Epidermal melanocyte (primary cell): Measurements from ENCODE around the gene BSPRY.
A peak's percentile ranks its signal among the peaks of the same experiment; 100 is the strongest.
"Not testable (repeated sequence)": the region's sequence is repeated elsewhere in the genome, so short reads cannot be mapped to it uniquely, and the experiment has no call there.

Source experiments
- DNase-seq: peaks from one replicate; pipeline ENCODE4 v3.0.0; 2011; ENCODE audit warnings: low spot score; ENCODE audit not compliant: insufficient read length

Gene BSPRY

GRCh38 chr9:113393281-113393680 lies 43.9 kb downstream of the BSPRY start:
- DNase-seq = no peak

GRCh38 chr9:113395000-113395861 lies 45.9 kb downstream of the BSPRY start:
- no peak for DNase-seq

GRCh38 chr9:113397203-113397631 lies 47.9 kb downstream of the BSPRY start:
- no peak for DNase-seq

GRCh38 chr9:113398796-113399195 lies 49.5 kb downstream of the BSPRY start:
- no peak for DNase-seq

- no peak for DNase-seq
These were observed 50.4 kb downstream of the BSPRY start for GRCh38 chr9:113399646-113400200.

- peak; percentile 93 for DNase-seq
These were observed 51.9 kb downstream of the BSPRY start, which contains the start of gene ALAD for GRCh38 chr9:113401027-113401792. TSS of gene ALAD (minus strand) at chr9:113401284. CDS start at chr9:113393559, 7,725 bp downstream.

GRCh38 chr9:113403646-113404045 lies 54.3 kb downstream of the BSPRY start:
- no peak for DNase-seq

GRCh38 chr9:113406353-113406752 lies 57.0 kb downstream of the BSPRY start:
- not testable (repeated sequence) for DNase-seq

- DNase-seq = not testable (repeated sequence)
These were observed 57.7 kb downstream of the BSPRY start for GRCh38 chr9:113406873-113407511.

- no peak for DNase-seq
These were observed 60.1 kb downstream of the BSPRY start for GRCh38 chr9:113409481-113409880.

GRCh38 chr9:113409883-113410206 lies 60.5 kb downstream of the BSPRY start:
- DNase-seq = no peak

- DNase-seq = peak; percentile 83
These were observed 61.0 kb downstream of the BSPRY start, which contains the start of the genes C9orf43 and POLE3 for GRCh38 chr9:113410207-113410864. TSS of gene C9orf43 (plus strand) at chr9:113410747. CDS start at chr9:113413494, 2,747 bp downstream. TSS of gene POLE3 (minus strand) at chr9:113410675. CDS start at chr9:113410293, 382 bp downstream.

- DNase-seq = no peak
These were observed 66.9 kb downstream of the BSPRY start for GRCh38 chr9:113416149-113416721.

- no peak for DNase-seq
These were observed 68.0 kb downstream of the BSPRY start for GRCh38 chr9:113417370-113417769.
